Stimulated activated naive CD8-positive, alpha-beta T cell treated with anti-CD3 and anti-CD28 coated beads, Interleukin-15, Interleukin-2, amounts not matched to agents 100 ng/mL and 50 ng/mL, for 24 hours (primary cell): ENCODE results near the gene TGM5.

Experiments
- H3K27ac Mint-ChIP-seq: one replicate; pipeline ENCODE4 v1.8.0; 2021; ENCODE audit warnings: mild to moderate bottlenecking, mixed read lengths
- H3K27me3 Mint-ChIP-seq: one replicate; pipeline ENCODE4 v1.8.0; 2021; ENCODE audit warnings: mixed read lengths
- H3K36me3 Mint-ChIP-seq: one replicate; pipeline ENCODE4 v1.8.0; 2021; ENCODE audit warnings: low read depth, mixed read lengths
- H3K4me1 Mint-ChIP-seq: one replicate; pipeline ENCODE4 v1.8.0; 2021; ENCODE audit warnings: low read depth, mixed read lengths
- H3K4me3 Mint-ChIP-seq: one replicate; pipeline ENCODE4 v1.8.0; 2021; ENCODE audit warnings: mild to moderate bottlenecking, mixed read lengths
- H3K9me3 Mint-ChIP-seq: one replicate; pipeline ENCODE4 v1.8.0; 2021; ENCODE audit warnings: mixed read lengths

Gene TGM5

DNA sequence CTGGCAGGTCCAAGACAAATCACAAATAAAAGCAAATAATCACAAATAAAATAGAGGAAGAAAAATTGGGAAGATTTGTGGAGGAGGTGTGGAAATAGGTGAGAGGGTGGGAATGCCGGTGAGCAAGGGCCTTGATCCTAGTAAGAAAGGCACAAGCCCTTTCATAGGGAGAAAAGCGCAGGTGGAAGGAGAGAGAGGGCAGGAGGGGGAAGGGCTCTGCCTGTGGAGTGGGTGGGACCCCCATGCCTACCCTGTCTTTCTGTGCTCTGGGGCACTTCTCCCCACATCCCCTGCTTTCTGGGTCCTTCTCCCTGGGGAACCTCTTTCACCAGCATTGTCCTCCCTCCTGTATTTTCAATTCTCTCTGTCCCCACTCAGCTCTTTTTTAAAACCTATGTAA lies 711 bp upstream of the TGM5 start:
- peaks cover 18% of the 10 kb centered on the region for H3K4me1 Mint-ChIP-seq
- H3K27me3 Mint-ChIP-seq, result peaks cover 25% of the 10 kb centered on the region
- H3K27ac Mint-ChIP-seq, result no peak overlapping the region
- peaks cover 4% of the 10 kb centered on the region for H3K9me3 Mint-ChIP-seq
- H3K4me3 Mint-ChIP-seq, result no peak overlapping the region
- H3K36me3 Mint-ChIP-seq, result no peaks in the 10 kb centered on the region

- H3K36me3 Mint-ChIP-seq, result no peaks in the 10 kb centered on the region
- peaks cover 17% of the 10 kb centered on the region for H3K4me1 Mint-ChIP-seq
- no peaks in the 10 kb centered on the region for H3K9me3 Mint-ChIP-seq
- no peak overlapping the region for H3K27ac Mint-ChIP-seq
- H3K4me3 Mint-ChIP-seq, result no peak overlapping the region
- peaks cover 19% of the 10 kb centered on the region for H3K27me3 Mint-ChIP-seq
Observed at GRCh38 chr15:43266386-43266785, 342 bp downstream of the TGM5 start.

DNA sequence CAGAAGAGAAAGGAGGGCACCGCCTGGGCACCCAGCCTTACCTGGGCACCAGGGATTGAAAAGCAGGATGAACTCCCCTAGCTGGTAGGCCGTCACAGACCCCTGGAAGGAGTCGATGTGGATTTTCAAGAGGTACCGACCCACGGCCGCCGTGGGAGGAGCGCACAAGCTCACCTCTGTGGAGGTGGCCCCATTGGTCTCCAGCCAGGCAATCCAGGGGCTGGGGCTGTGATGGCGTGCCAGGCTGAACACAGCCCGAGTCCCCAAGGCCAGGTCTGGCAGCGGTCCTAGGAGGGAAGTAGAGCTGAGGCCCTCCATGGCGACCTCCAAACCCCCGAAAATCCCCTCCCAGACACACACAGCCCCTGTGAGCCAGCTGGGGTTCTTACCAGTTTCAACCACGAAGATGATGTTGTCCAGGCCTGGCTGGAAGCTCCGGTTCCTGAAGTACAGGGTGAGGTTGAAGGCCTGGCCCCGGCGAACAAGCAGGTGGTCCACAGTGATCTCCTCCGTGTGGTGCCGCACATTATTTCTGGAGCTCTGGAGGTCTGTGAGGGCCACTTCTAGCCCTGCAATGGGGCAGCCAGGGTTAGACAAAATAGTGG lies 6.6 kb downstream of the TGM5 start:
- Mint-ChIP-seq H3K27ac (no peak overlapping the region), H3K9me3 (no peaks in the 10 kb centered on the region), H3K4me1 (no peaks in the 10 kb centered on the region), H3K27me3 (peaks cover 8% of the 10 kb centered on the region), H3K4me3 (no peak overlapping the region), H3K36me3 (no peaks in the 10 kb centered on the region)

DNA sequence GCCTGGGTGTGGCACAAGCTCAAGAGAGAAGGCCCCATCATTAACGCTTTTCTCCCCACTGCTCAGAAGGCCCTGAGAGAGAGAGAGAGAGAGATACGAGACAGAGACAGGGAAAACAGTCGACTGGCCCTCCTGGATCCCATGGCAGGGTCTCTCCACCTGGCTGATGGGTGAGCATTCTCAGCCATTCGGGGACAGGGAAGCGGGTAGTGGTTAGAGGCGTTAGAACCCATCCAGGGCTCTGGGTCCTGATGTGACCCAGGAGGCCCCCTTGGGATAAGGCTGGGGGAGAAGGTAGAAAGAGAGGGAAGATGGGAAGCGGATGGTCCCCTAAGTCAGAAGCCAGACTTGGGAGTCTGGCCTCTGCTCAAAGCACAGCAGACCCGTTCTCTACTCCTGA lies 7.9 kb downstream of the TGM5 start:
- H3K27me3 Mint-ChIP-seq, result peaks cover 4% of the 10 kb centered on the region
- H3K9me3 Mint-ChIP-seq, result no peaks in the 10 kb centered on the region
- no peak overlapping the region for H3K4me3 Mint-ChIP-seq
- no peak overlapping the region for H3K27ac Mint-ChIP-seq
- peaks cover 6% of the 10 kb centered on the region for H3K4me1 Mint-ChIP-seq
- H3K36me3 Mint-ChIP-seq, result no peaks in the 10 kb centered on the region

GRCh38 chr15:43256341-43256740 lies 10.4 kb downstream of the TGM5 start:
- Mint-ChIP-seq H3K36me3 (no peaks in the 10 kb centered on the region), H3K4me1 (peaks cover 27% of the 10 kb centered on the region), H3K27ac (no peak overlapping the region), H3K9me3 (no peaks in the 10 kb centered on the region), H3K4me3 (no peak overlapping the region), H3K27me3 (no peaks in the 10 kb centered on the region)

- Mint-ChIP-seq H3K27me3 (no peaks in the 10 kb centered on the region), H3K9me3 (no peaks in the 10 kb centered on the region), H3K4me1 (peaks cover 37% of the 10 kb centered on the region), H3K27ac (no peak overlapping the region), H3K36me3 (no peaks in the 10 kb centered on the region), H3K4me3 (no peak overlapping the region)
Observed at GRCh38 chr15:43255376-43255775, 11.4 kb downstream of the TGM5 start.

DNA sequence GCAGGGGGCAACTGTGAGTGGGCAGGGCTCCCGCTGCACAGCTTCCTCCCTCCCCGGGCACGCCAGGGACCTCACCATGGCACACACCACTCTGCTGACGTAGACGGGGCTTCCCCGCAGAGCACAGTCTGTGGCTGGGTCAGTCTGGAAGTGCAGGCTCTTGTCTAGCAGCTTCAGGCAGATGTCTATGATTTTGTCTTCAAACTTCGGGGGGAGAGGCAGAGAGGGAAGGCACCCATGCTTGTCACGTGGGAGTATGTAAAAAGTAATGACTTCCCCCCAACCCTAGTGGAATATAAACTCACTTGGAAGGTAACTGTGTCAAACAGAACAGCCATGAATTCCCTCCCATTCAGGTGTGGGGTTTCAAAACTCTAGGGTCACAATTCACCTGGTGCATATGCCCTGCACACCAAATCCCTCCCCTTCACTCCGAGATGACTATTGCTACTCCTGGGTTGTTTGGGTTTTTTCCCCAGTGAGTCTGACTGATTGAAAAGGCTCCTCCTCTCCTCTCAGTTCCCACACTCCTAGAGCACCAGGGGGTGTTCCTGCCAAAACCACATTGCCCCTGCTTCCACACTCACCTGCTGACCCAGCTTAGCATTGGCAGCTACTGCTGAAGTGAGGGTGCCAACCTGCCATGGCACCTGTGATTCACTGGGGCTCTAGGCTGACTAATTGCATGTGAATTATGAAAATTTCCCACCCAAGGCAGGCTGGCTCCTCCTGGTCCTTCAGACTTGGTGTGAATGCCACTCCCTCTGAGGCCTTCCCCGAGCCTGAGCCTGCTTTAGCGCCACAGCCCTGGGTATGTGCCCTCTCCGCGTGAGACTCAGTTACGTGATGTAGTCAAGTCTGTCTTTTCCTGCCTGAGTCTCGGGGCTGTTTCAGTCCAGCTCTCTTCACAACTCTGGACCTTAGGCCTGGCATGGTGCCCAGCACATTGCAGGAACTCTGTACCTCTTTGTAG lies 13.0 kb downstream of the TGM5 start:
- Mint-ChIP-seq H3K27me3 (no peaks in the 10 kb centered on the region), H3K4me1 (peaks cover 53% of the 10 kb centered on the region), H3K9me3 (no peaks in the 10 kb centered on the region), H3K36me3 (no peaks in the 10 kb centered on the region), H3K27ac (peak overlapping the region; percentile 88), H3K4me3 (peak overlapping the region; percentile 44)

GRCh38 chr15:43251871-43252250 lies 14.9 kb downstream of the TGM5 start:
- Mint-ChIP-seq H3K27me3 (no peaks in the 10 kb centered on the region), H3K4me1 (peaks cover 58% of the 10 kb centered on the region), H3K9me3 (no peaks in the 10 kb centered on the region), H3K36me3 (no peaks in the 10 kb centered on the region), H3K27ac (peak overlapping the region; percentile 98), H3K4me3 (peak overlapping the region; percentile 12)

DNA sequence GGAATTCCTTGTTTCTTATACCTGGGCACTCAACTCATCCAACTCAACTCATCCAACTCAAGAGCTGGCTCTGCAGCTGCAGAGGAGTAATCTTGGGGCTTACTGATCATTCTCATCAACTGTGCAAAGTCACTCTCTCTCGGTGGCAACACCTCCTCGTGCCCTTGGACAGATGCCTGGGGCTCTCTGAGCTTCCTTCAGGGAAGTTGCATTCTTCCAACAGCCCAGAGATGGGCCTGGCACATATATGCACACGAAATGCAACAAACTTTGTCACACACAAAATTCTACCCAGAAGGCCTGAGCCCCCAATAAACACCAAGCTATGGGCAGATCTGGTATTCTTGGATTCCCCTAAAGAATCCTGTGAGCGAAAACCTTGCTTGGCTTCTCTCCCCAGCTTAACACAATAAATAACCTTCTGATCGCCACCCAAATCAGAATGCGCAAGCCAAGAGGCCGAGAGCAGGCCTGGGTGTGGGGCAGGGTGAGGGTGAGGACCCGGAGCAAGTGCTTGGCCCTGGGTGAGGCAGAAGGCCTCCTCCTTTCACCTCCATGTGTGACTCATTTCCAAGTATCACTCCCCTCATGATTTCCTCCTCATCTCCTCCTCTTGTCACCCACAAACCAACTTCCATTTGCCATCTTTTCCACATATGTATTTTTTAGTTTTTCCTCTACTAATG lies 15.4 kb downstream of the TGM5 start:
- H3K36me3 Mint-ChIP-seq, result no peaks in the 10 kb centered on the region
- no peaks in the 10 kb centered on the region for H3K9me3 Mint-ChIP-seq
- peaks cover 58% of the 10 kb centered on the region for H3K4me1 Mint-ChIP-seq
- H3K4me3 Mint-ChIP-seq, result peak overlapping the region; percentile 12
- peak overlapping the region; percentile 98 for H3K27ac Mint-ChIP-seq
- H3K27me3 Mint-ChIP-seq, result no peaks in the 10 kb centered on the region

- Mint-ChIP-seq H3K4me1 (peaks cover 58% of the 10 kb centered on the region), H3K36me3 (no peaks in the 10 kb centered on the region), H3K9me3 (no peaks in the 10 kb centered on the region), H3K27me3 (no peaks in the 10 kb centered on the region), H3K4me3 (no peak overlapping the region), H3K27ac (peak overlapping the region; percentile 98)
Observed at GRCh38 chr15:43250785-43251184, 15.9 kb downstream of the TGM5 start.

- H3K27ac Mint-ChIP-seq, result peak overlapping the region; percentile 84
- H3K4me3 Mint-ChIP-seq, result peak overlapping the region; percentile 42
Observed at GRCh38 chr15:43249699-43250203, 17.0 kb downstream of the TGM5 start.

DNA sequence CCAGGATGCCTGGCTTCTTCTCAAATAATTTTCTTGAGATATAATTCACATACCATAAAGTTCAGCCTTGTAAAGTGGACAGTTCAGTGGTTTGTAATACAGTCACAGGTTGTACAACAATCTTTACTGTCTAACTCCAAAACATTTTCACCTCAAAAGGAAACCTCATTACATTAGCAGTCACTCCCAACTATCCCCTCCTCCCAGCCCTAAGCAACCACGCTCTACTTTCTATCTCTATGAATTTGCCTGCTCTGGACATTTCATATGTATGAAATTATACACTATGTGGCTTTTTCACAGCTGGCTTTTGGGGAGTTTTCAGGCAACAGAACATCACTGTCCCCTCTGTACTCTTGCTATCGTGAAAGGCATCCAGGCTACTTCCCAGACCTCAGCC lies 17.5 kb downstream of the TGM5 start:
- Mint-ChIP-seq H3K27me3 (no peaks in the 10 kb centered on the region), H3K4me1 (peaks cover 55% of the 10 kb centered on the region), H3K4me3 (peak overlapping the region; percentile 42), H3K27ac (peak overlapping the region; percentile 84), H3K9me3 (no peaks in the 10 kb centered on the region), H3K36me3 (no peaks in the 10 kb centered on the region)

More at GRCh38 chr15:43249699-43250203, 17.0 kb downstream of the TGM5 start:
- Mint-ChIP-seq H3K27me3 (no peaks in the 10 kb centered on the region), H3K4me1 (peaks cover 58% of the 10 kb centered on the region), H3K9me3 (no peaks in the 10 kb centered on the region), H3K36me3 (no peaks in the 10 kb centered on the region)

- Mint-ChIP-seq H3K4me3 (no peak overlapping the region), H3K27ac (no peak overlapping the region), H3K4me1 (peaks cover 30% of the 10 kb centered on the region), H3K27me3 (no peaks in the 10 kb centered on the region), H3K36me3 (no peaks in the 10 kb centered on the region), H3K9me3 (no peaks in the 10 kb centered on the region)
Observed at GRCh38 chr15:43246261-43246774, 20.4 kb downstream of the TGM5 start.

DNA sequence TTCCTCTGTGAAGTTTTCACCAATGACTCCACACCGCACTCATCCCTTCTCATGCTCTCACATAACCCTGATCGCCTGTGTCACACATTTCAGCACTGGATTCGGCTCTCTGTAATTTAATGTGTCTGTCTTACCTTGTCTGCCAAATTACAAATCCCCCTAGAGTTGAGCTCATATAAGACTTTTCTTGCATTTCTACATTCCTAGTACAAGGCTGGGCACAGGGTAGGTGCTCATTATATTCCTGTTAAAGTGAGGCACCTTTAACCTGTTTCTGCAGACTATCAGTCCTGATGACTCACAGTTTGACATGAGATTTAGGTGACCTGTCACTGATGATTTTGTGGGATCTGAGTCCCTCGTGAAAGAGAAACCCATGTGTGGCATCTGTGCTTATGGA lies 22.6 kb downstream of the TGM5 start:
- Mint-ChIP-seq H3K9me3 (no peaks in the 10 kb centered on the region), H3K27ac (no peak overlapping the region), H3K4me1 (peaks cover 22% of the 10 kb centered on the region), H3K27me3 (no peaks in the 10 kb centered on the region), H3K4me3 (no peak overlapping the region), H3K36me3 (no peaks in the 10 kb centered on the region)
